Mucosa of descending colon (tissue), 3 donors: ENCODE data around the gene LRP1B. TPM values are rescaled to one million over a fixed set of nuclear protein-coding genes. Genes with fewer than 3 reads are reported as not detected.

Experiments used
- ATAC-seq: fragments of 200-7000 bp; cut with Tn5 transposase; one replicate; pipeline ENCODE4 v1.9.1; 2020; ENCODE audit warnings: mild to moderate bottlenecking, moderate library complexity
- DNase-seq, 3 donors: peaks; one replicate each; pipeline ENCODE4 v3.0.0-alpha.2; 2020
- H3K36me3 ChIP-seq: fragments of 200-600 bp; one replicate; pipeline ENCODE4 v1.8.0; 2021; ENCODE audit warnings: low read depth, mild to moderate bottlenecking
- H3K4me1 ChIP-seq: fragments of 200-600 bp; one replicate; pipeline ENCODE4 v1.8.0; 2021; ENCODE audit warnings: low read depth, mild to moderate bottlenecking
- H3K4me3 ChIP-seq: fragments of 200-600 bp; one replicate; pipeline ENCODE4 v1.8.0; 2021; ENCODE audit warnings: mild to moderate bottlenecking
- H3K9me3 ChIP-seq: fragments of 200-600 bp; one replicate; pipeline ENCODE4 v1.8.0; 2021; ENCODE audit warnings: mild to moderate bottlenecking
- CTCF ChIP-seq: fragments of 200-600 bp; IDR thresholded peaks from one replicate; pipeline ENCODE4 v1.8.0; 2022; ENCODE audit warnings: antibody characterized with exemption, mild to moderate bottlenecking
- intact Hi-C, 2 donors: fragments of 100-400 bp; cut with DNase I in 1 of 2; cut with micrococcal nuclease in 1 of 2; formaldehyde crosslinking; loops; one replicate each; pipeline versions ENCODE4 v1.11.0 to v1.11.1; 2022; cut with DNase I, micrococcal nuclease
- total RNA-seq, 3 donors: library from RNA; stranded (reverse); fragmentation: NEBNext Ultra II Directional in 2 of 3; extraction: Animal tissue kit (Norgen Biotek cat#: 25700) in 2 of 3; gene quantifications; one replicate each; pipeline versions ENCODE4 v1.2.1 to v1.2.4, GENCODE V29; 2021 to 2023
- donor health status: DM: no; HTN: no; CAD: no; lungs with moderate emphysema.
- donor health status: DM: no; HTN: no; CAD: no.
- donor health status: DM: no; HTN: yes; CAD: no.

The LRP1B gene
- total RNA-seq, 3 donors from 2014 or later: 0.12 to 1.6 (median 0.20) TPM

GRCh38 chr2:140916410-140916809 is 1214.4 kb downstream of the LRP1B start:
- Histone ChIP-seq H3K4me1 (no peaks in the 10 kb centered on the region), H3K4me3 (no peak overlapping the region), H3K9me3 (no peaks in the 10 kb centered on the region), H3K36me3 (no peaks in the 10 kb centered on the region)
- no peak for ATAC-seq
- no peak for DNase-seq
- intact Hi-C loops: no loop called here
- TF ChIP-seq CTCF: no peak

- ATAC-seq: no peak
- no peak for TF ChIP-seq CTCF
- Histone ChIP-seq H3K36me3 (no peaks in the 10 kb centered on the region), H3K9me3 (no peaks in the 10 kb centered on the region), H3K4me1 (no peaks in the 10 kb centered on the region), H3K4me3 (no peak overlapping the region)
- DNase-seq: no peak
- intact Hi-C loops: no loop called here
Observed at GRCh38 chr2:140910683-140911082, 1220.1 kb downstream of the LRP1B start.

DNA sequence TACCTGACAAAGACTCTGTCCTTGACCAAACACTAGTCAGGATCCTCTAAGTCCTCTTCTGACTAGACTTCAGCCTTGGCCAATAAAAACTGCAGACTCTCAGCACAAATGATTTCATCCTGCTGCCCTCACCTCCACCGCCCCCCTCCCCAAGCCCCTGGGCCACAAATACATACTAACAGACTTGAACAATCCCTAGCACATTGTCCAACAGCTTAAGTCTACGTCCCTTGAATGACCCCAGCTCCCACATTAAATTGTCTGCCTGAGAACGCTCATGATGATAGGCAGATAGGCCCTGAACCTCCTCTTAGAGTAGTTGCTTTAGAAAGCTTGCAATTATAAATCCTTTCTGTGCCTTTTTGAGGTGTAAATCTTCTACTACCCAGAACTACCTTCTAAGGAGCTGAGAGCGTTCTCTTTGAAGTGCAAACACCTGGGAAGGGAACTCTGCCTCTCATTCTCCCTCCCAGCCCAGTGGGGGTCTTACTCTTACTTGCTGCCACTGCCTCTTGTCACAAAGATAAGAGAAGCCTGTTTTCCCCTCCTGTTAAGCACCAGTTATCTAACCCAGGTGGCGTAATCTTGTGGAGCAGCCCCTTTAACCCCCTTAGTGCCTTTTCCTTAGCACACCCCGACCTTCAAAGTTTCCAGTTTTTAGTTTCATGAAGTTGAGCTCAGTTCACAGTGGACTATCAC is 1225.6 kb downstream of the LRP1B start:
- Histone ChIP-seq H3K4me1 (no peaks in the 10 kb centered on the region), H3K4me3 (no peak overlapping the region), H3K36me3 (no peaks in the 10 kb centered on the region), H3K9me3 (no peaks in the 10 kb centered on the region)
- intact Hi-C loops: no loop called here
- DNase-seq: no peak
- no peak for TF ChIP-seq CTCF
- no peak for ATAC-seq

GRCh38 chr2:140895378-140895777 is 1235.4 kb downstream of the LRP1B start:
- TF ChIP-seq CTCF: no peak
- no peak for ATAC-seq
- H3K36me3 ChIP-seq: no peaks in the 10 kb centered on the region
- no peak overlapping the region for H3K4me3 ChIP-seq
- DNase-seq: no peak
- intact Hi-C loops: no loop called here
- H3K4me1 ChIP-seq: no peaks in the 10 kb centered on the region
- H3K9me3 ChIP-seq: no peaks in the 10 kb centered on the region

- Histone ChIP-seq H3K4me1 (no peaks in the 10 kb centered on the region), H3K4me3 (no peak overlapping the region), H3K9me3 (no peaks in the 10 kb centered on the region), H3K36me3 (no peaks in the 10 kb centered on the region)
- intact Hi-C loops: no loop called here
- no peak for TF ChIP-seq CTCF
- no peak for ATAC-seq
- no peak for DNase-seq
Observed at GRCh38 chr2:140893685-140894084, 1237.1 kb downstream of the LRP1B start.
